ENCODE data around the gene SPINK8.

DNA sequence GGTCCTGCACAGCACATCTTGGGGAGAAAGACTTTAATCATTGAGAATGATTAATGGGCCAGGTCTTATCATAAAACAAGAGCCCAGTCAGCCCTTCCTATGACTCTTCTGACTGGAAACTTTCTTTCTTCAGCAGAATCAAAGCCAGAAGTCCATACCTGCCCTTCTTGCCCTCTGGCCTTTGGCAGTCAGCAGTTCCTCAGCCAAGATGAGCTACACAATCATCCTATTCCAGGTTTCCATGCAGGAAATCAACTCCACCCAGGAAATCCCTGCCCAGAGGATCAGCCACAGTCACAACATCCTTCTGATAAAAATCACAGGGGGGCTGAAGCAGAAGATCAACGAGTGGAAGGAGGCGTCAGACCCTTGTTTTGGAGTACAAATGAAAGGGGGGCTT lies 65.7 kb downstream of the SPINK8 start:
- TF ChIP-seq, protein P1, sequence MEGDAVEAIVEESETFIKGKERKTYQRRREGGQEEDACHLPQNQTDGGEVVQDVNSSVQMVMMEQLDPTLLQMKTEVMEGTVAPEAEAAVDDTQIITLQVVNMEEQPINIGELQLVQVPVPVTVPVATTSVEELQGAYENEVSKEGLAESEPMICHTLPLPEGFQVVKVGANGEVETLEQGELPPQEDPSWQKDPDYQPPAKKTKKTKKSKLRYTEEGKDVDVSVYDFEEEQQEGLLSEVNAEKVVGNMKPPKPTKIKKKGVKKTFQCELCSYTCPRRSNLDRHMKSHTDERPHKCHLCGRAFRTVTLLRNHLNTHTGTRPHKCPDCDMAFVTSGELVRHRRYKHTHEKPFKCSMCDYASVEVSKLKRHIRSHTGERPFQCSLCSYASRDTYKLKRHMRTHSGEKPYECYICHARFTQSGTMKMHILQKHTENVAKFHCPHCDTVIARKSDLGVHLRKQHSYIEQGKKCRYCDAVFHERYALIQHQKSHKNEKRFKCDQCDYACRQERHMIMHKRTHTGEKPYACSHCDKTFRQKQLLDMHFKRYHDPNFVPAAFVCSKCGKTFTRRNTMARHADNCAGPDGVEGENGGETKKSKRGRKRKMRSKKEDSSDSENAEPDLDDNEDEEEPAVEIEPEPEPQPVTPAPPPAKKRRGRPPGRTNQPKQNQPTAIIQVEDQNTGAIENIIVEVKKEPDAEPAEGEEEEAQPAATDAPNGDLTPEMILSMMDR (IDR thresholded peaks at IDR 0.05; ENCODE audit: control extremely low read depth in 1 of 3, insufficient read depth in 1 of 3, low read depth in 1 of 3, low read length in 3 of 3), result no peak
- TF ChIP-seq POLR2A (IDR thresholded peaks at IDR 0.05; ENCODE audit: control extremely low read depth in 1 of 2, low read depth in 2 of 2, low read length in 2 of 2) (no peak), HDAC2 (IDR thresholded peaks at IDR 0.05; ENCODE audit: borderline replicate concordance in 1 of 2, low read depth in 2 of 2, low read length in 2 of 2) (no peak)
- TF ChIP-seq, protein P2, sequence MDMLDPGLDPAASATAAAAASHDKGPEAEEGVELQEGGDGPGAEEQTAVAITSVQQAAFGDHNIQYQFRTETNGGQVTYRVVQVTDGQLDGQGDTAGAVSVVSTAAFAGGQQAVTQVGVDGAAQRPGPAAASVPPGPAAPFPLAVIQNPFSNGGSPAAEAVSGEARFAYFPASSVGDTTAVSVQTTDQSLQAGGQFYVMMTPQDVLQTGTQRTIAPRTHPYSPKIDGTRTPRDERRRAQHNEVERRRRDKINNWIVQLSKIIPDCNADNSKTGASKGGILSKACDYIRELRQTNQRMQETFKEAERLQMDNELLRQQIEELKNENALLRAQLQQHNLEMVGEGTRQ (IDR thresholded peaks at IDR 0.05; ENCODE audit: low read length), result no peak
